OCI-LY3 (cell line): ENCODE results near the gene FLRT1.
"Not testable (repeated sequence)": the region's sequence is repeated elsewhere in the genome, so short reads cannot be mapped to it uniquely, and the experiment has no call there.

ENCODE experiments used
- H2AFZ ChIP-seq: fragments of 200-600, 300-600 bp; shearing (Covaris generic); 2 replicates; pipeline ENCODE4 v1.6.0; 2014; ENCODE audit warnings: antibody characterized with exemption, low read depth, low read length
- H3K27ac ChIP-seq: fragments of 200-600, 300-600 bp; sonication (generic); 2 replicates; pipeline ENCODE4 v1.5.1; 2014; ENCODE audit warnings: mild to moderate bottlenecking, low read length, moderate library complexity, mixed read lengths
- H3K27me3 ChIP-seq: fragments of 200-600, 300-600 bp; sonication (generic); 2 replicates; pipeline ENCODE4 v1.6.1; 2014; ENCODE audit warnings: low read depth, low read length, mixed read lengths
- H3K36me3 ChIP-seq: fragments of 200-600, 300-600 bp; sonication (generic); replicated peaks from 2 replicates; pipeline ENCODE3; 2014; ENCODE audit warnings: low read depth, low read length, mixed read lengths
- H3K4me1 ChIP-seq: fragments of 300-600, 200-600 bp; sonication (generic); 2 replicates; pipeline ENCODE4 v1.6.1; 2014; ENCODE audit warnings: low read length, mixed read lengths
- H3K4me2 ChIP-seq: fragments of 200-600, 300-600 bp; sonication (generic); 2 replicates; pipeline ENCODE4 v1.6.1; 2014; ENCODE audit warnings: low read length, mixed read lengths
- H3K4me3 ChIP-seq: fragments of 300-600, 200-600 bp; sonication (generic); 2 replicates; pipeline ENCODE4 v1.5.1; 2014; ENCODE audit warnings: antibody characterized with exemption, mild to moderate bottlenecking, low read length, moderate library complexity
- H3K79me2 ChIP-seq: fragments of 300-600, 200-600 bp; shearing (Covaris generic); 2 replicates; pipeline ENCODE4 v1.6.1; 2014; ENCODE audit warnings: mild to moderate bottlenecking, low read length, mixed read lengths
- H3K9ac ChIP-seq: fragments of 300-600, 200-600 bp; shearing (Covaris generic); 2 replicates; pipeline ENCODE4 v1.6.0; 2014; ENCODE audit warnings: mild to moderate bottlenecking, low read length, moderate library complexity
- H3K9me3 ChIP-seq: fragments of 200-600, 300-600 bp; shearing (Covaris generic); 2 replicates; pipeline ENCODE4 v1.6.1; 2014; ENCODE audit warnings: low read length, mixed read lengths; ENCODE audit not compliant: insufficient read depth
- H4K20me1 ChIP-seq: fragments of 200-600, 300-600 bp; sonication (generic); 2 replicates; pipeline ENCODE4 v1.6.1; 2016; ENCODE audit warnings: low read length, mixed read lengths; ENCODE audit not compliant: insufficient read depth
- EZH2phosphoT487 ChIP-seq: fragments of 200-600 bp; shearing (Covaris generic); IDR thresholded peaks from 2 replicates; pipeline ENCODE4 v1.6.1; 2018; ENCODE audit warnings: antibody characterized with exemption, mixed run types, low read depth
- TF ChIP-seq, protein P1 (sequence below): fragments of 200-600, 300-600 bp; sonication (generic); IDR thresholded peaks from 2 replicates; pipeline ENCODE4 v1.5.1; 2014; ENCODE audit warnings: antibody characterized with exemption, low read length, low read depth

FLRT1 gene

DNA sequence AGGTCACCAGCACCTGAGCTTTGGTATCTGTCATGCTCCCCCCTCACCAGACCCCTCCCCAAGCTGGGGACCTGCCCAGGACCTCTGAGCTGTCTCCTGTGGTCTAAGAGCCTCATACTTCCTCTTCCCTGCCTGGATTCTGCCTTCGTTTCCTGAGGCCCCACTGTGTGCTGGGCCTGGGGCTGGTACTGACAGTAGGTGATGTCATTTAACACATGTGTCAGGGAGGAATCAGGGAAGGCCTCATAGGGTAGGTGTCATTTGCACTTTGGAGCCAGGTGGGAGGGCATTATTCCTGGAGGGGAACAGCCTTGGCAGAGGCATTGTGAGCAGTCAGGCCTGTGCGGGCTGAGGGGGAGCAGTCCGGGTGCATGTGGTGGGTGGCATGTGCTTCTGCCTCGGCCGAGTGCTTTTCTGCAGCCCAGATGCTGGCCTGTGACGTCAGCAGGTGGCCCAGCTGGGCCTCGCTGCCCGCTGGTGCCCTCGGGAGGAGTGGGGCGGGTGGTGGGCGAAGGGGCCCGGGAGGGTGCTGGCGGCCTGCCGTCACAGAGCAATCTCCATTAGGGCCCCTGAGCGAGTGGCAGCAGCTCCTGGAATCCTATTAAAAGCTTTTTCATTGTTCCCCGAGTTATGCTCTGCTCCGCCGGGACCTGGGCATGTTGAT lies 9.1 kb downstream of the FLRT1 start:
- TF ChIP-seq, protein P1, sequence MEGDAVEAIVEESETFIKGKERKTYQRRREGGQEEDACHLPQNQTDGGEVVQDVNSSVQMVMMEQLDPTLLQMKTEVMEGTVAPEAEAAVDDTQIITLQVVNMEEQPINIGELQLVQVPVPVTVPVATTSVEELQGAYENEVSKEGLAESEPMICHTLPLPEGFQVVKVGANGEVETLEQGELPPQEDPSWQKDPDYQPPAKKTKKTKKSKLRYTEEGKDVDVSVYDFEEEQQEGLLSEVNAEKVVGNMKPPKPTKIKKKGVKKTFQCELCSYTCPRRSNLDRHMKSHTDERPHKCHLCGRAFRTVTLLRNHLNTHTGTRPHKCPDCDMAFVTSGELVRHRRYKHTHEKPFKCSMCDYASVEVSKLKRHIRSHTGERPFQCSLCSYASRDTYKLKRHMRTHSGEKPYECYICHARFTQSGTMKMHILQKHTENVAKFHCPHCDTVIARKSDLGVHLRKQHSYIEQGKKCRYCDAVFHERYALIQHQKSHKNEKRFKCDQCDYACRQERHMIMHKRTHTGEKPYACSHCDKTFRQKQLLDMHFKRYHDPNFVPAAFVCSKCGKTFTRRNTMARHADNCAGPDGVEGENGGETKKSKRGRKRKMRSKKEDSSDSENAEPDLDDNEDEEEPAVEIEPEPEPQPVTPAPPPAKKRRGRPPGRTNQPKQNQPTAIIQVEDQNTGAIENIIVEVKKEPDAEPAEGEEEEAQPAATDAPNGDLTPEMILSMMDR, result no peak
- no peak for TF ChIP-seq EZH2phosphoT487
- Histone ChIP-seq H3K4me2 (no peak overlapping the region), H3K36me3 (no peaks in the 10 kb centered on the region), H3K79me2 (no peaks in the 10 kb centered on the region), H3K4me3 (no peak overlapping the region), H4K20me1 (peaks cover 6% of the 10 kb centered on the region; the same call in 1 of the 2 replicates), H2AFZ (no peak overlapping the region), H3K9ac (no peak overlapping the region), H3K27ac (no peak overlapping the region), H3K9me3 (no peaks in the 10 kb centered on the region), H3K27me3 (no peaks in the 10 kb centered on the region), H3K4me1 (no peaks in the 10 kb centered on the region)

GRCh38 chr11:64045700-64046099 lies 10.0 kb downstream of the FLRT1 start:
- Histone ChIP-seq H3K9ac (no peak overlapping the region), H3K79me2 (no peaks in the 10 kb centered on the region), H3K27me3 (no peaks in the 10 kb centered on the region), H4K20me1 (peaks cover 6% of the 10 kb centered on the region; the same call in 1 of the 2 replicates), H3K4me1 (no peaks in the 10 kb centered on the region), H3K4me2 (no peak overlapping the region), H3K9me3 (no peaks in the 10 kb centered on the region), H3K4me3 (no peak overlapping the region), H3K27ac (no peak overlapping the region), H3K36me3 (no peaks in the 10 kb centered on the region), H2AFZ (no peak overlapping the region)
- TF ChIP-seq EZH2phosphoT487, result no peak
- TF ChIP-seq, protein P1, result no peak

DNA sequence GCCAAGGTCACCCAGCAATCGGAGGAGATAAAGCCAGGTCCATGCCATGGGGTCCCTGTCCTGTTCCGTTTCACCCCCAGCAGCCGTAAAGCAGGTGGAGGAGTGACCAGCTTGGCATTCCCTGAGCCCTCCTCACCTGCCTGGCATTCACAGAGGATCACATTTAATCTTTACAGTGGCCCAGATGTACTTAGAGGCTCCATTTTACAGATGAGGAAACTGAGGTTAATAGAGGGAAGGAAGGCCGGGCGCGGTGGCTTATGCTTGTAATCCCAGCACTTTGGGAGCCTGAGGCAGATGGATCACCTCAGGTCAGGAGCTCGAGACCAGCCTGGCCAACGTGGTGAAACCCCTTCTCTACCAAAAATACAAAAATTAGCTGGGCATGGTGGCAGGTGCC lies 11.6 kb downstream of the FLRT1 start:
- not testable (repeated sequence) for H3K9me3 ChIP-seq, H3K79me2 ChIP-seq, H3K9ac ChIP-seq, H4K20me1 ChIP-seq, H2AFZ ChIP-seq, H3K36me3 ChIP-seq, H3K27ac ChIP-seq, H3K4me1 ChIP-seq, H3K4me3 ChIP-seq, H3K27me3 ChIP-seq, H3K4me2 ChIP-seq

DNA sequence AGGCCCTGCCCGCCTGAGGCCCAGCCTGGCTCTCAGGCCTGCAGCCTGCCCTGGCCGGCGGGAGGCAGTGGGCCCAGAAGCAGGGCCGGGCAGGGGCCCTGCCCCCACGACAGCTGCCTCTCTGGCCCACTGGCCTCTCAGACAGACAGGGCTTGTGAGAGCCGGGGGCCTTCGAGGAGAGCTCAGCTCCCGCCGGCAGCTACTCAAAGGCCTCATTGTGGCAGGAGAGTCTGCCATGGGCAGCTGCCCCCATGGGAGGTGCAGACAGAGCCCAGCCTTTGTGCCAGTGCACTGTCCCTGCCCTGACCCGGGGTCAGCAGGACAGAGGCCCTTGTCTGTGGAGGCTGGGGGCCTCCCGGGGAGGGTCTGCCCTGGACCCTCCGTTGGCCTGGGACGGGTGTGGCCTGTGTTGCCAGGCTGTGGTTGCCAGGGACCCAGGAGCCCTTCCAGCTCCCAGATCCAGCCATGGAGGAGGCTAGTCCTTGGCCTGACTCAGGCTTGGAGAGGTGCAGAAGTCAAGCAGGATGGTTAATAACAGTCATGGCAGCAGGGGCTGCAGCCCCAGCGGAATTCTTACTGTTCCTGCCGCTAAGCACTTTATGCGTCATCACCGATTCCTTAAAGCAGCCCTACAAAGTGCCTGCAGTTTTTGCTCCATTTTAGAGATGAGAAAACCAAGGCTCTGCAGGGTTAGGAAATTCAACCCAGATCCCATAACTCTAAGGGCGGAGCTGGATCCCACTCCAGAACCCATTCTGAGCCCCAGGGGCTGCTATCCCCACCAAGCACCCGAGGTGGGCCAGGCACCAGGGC lies 12.5 kb downstream of the FLRT1 start:
- H3K36me3 ChIP-seq, result no peaks in the 10 kb centered on the region
- no peak overlapping the region for H3K4me3 ChIP-seq
- H3K27ac ChIP-seq, result no peak overlapping the region
- no peaks in the 10 kb centered on the region for H3K9me3 ChIP-seq
- no peaks in the 10 kb centered on the region for H3K4me1 ChIP-seq
- H4K20me1 ChIP-seq, result peaks cover 6% of the 10 kb centered on the region; the same call in 1 of the 2 replicates
- no peak overlapping the region for H3K4me2 ChIP-seq
- H3K27me3 ChIP-seq, result no peaks in the 10 kb centered on the region
- TF ChIP-seq, protein P1, result no peak
- no peak for TF ChIP-seq EZH2phosphoT487
- no peaks in the 10 kb centered on the region for H3K79me2 ChIP-seq
- no peak overlapping the region for H3K9ac ChIP-seq
- H2AFZ ChIP-seq, result no peak overlapping the region
